ENCODE measurements around the gene PTPRN2.

Gene PTPRN2

GRCh38 chr7:158016180-158017097 is 571.2 kb downstream of the PTPRN2 start:
- no peak for DNase-seq

- no peak for DNase-seq
These were observed 572.0 kb downstream of the PTPRN2 start for GRCh38 chr7:158015403-158016179.

GRCh38 chr7:158014976-158015375 is 572.6 kb downstream of the PTPRN2 start:
- DNase-seq = no peak

GRCh38 chr7:158013085-158013668 is 574.4 kb downstream of the PTPRN2 start:
- no peak for DNase-seq

- DNase-seq = no peak
These were observed 575.7 kb downstream of the PTPRN2 start for GRCh38 chr7:158011941-158012340.

GRCh38 chr7:158010961-158011693 is 576.5 kb downstream of the PTPRN2 start:
- no peak for DNase-seq

GRCh38 chr7:158009886-158010285 is 577.7 kb downstream of the PTPRN2 start:
- no peak for DNase-seq

GRCh38 chr7:158008267-158008666 is 579.4 kb downstream of the PTPRN2 start:
- DNase-seq = no peak

- DNase-seq = no peak
These were observed 579.8 kb downstream of the PTPRN2 start for GRCh38 chr7:158007697-158008257.

- no peak for DNase-seq
These were observed 580.6 kb downstream of the PTPRN2 start for GRCh38 chr7:158006841-158007696.

- no peak for DNase-seq
These were observed 582.1 kb downstream of the PTPRN2 start for GRCh38 chr7:158005531-158005930.

- DNase-seq = no peak
These were observed 583.5 kb downstream of the PTPRN2 start for GRCh38 chr7:158004123-158004490.

GRCh38 chr7:158003441-158004122 is 584.0 kb downstream of the PTPRN2 start:
- DNase-seq = no peak

- DNase-seq = no peak
These were observed 585.0 kb downstream of the PTPRN2 start for GRCh38 chr7:158002486-158003080.

GRCh38 chr7:158001621-158002320 is 585.9 kb downstream of the PTPRN2 start:
- no peak for DNase-seq

GRCh38 chr7:158001003-158001402 is 586.6 kb downstream of the PTPRN2 start:
- no peak for DNase-seq

GRCh38 chr7:158000160-158000559 is 587.5 kb downstream of the PTPRN2 start:
- no peak for DNase-seq

- no peak for DNase-seq
These were observed 588.6 kb downstream of the PTPRN2 start for GRCh38 chr7:157998884-157999552.

GRCh38 chr7:157997471-157997870 is 590.2 kb downstream of the PTPRN2 start:
- DNase-seq = no peak
